GM12864 (cell line): ENCODE measurements around the gene SARNP.
A peak's percentile ranks its signal among the peaks of the same experiment; 100 is the strongest.

Source experiments
- DNase-seq: peaks from one replicate; pipeline ENCODE4 v3.0.0-alpha.2; 2011; ENCODE audit warnings: low read depth
- H3K4me3 ChIP-seq: 2 replicates; pipeline ENCODE4 v1.5.1; 2011; ENCODE audit warnings: mild to moderate bottlenecking, low read depth, low read length, control low read depth
- TF ChIP-seq, protein P1 (sequence below): IDR thresholded peaks from 2 replicates; pipeline ENCODE4 v1.5.1; 2011; ENCODE audit warnings: low read depth, mild to moderate bottlenecking, moderate library complexity, low read length, control low read depth, inconsistent platforms; ENCODE audit errors: missing control alignments

The SARNP gene

DNA sequence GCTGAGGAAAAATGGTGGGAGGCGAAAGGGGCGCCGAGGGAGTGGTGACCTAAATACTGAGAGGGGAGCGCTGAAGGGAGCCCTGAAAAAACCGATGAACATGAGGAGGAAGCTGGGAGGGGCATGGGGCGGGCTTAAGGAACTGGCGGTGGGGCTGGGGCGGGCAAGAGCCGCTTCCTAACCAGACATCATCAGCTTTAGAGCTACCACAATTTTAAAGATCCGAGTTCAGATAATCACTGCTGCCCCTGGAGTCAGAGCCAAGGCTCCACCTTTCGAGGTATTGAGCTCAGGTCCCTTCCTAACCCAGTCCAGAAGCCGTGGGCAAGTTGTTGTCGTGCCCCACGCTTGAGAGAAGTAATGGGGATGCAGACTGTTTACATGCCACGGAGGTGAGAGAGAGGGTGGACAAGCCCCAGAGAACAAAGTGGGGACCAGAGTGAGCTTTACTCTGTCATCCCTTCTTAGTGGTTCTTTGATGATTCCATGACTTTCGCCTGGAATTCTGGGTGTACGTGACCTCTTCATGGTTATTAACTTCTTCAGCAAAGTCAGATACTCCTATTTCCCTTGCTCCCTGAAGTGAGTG lies 710 bp upstream of the SARNP start:
- no peak for DNase-seq
- H3K4me3 ChIP-seq: peak overlapping the region; percentile 57
- TF ChIP-seq, protein P1, sequence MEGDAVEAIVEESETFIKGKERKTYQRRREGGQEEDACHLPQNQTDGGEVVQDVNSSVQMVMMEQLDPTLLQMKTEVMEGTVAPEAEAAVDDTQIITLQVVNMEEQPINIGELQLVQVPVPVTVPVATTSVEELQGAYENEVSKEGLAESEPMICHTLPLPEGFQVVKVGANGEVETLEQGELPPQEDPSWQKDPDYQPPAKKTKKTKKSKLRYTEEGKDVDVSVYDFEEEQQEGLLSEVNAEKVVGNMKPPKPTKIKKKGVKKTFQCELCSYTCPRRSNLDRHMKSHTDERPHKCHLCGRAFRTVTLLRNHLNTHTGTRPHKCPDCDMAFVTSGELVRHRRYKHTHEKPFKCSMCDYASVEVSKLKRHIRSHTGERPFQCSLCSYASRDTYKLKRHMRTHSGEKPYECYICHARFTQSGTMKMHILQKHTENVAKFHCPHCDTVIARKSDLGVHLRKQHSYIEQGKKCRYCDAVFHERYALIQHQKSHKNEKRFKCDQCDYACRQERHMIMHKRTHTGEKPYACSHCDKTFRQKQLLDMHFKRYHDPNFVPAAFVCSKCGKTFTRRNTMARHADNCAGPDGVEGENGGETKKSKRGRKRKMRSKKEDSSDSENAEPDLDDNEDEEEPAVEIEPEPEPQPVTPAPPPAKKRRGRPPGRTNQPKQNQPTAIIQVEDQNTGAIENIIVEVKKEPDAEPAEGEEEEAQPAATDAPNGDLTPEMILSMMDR: no peak

DNA sequence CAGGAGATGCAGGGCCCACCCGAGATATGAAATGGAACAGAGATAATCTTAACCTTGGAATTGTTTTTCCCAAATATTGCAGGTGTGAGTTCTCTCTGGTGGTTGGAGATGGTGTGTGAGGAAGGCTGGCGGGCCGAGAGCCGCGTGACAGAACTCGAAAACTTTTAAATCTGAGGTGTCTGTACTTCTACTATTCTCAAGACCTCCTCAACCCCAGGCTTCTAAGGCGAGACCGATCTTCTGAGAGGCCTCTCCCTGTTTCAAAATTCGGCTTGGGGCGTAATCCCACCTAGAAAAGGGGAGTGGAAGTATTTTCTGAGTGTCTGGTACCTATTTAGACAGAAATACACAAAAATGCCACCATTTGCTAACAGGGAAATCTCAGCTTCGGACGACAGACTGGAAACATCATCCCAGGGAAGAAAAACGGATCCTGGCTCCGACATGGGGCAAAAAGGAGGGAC lies 611 bp downstream of the SARNP start:
- no peak for DNase-seq

DNA sequence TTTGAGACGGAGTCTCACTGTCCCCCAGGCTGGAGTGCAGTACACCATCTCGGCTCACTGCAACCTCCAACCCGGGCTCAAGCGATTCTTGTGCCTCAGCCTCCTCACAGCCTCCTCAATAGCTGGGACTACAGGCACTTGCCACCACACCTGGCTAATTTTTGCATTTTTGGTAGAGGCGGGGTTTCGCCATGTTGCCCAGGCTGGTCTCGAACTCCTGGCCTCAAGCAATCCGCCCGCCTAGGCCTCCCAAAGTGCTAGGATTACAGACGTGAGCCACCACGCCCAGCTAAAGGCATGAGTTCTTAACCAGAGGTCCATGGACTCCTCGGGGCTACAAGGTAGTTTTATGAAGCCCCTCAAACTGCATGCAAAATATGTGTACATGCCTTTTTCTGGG lies 2.1 kb downstream of the SARNP start:
- H3K4me3 ChIP-seq: no peak overlapping the region
- TF ChIP-seq, protein P1: no peak
- DNase-seq: no peak

More for the DNA sequence above, 611 bp downstream of the SARNP start:
- TF ChIP-seq, protein P1: no peak
- H3K4me3 ChIP-seq: peak overlapping the region; percentile 73

DNA sequence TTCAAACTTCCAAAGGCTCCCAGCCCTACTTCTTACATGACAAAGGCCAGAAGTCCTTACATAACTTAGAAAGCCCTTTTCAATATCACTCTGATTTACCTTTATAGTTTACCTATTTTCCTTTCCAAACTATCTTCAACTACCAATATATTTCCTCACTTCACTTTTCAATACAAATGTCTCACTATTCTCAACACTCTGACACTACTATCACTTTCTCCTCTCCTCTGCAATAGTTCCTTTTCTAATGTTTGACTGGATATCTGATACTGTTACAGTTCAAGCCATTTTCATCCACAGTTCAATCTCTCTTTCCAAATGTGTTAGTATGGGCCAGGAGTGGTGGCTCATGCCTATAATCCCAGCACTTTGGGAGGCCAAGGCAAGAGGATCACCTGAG lies 3.3 kb downstream of the SARNP start:
- TF ChIP-seq, protein P1: no peak
- no peak for DNase-seq

DNA sequence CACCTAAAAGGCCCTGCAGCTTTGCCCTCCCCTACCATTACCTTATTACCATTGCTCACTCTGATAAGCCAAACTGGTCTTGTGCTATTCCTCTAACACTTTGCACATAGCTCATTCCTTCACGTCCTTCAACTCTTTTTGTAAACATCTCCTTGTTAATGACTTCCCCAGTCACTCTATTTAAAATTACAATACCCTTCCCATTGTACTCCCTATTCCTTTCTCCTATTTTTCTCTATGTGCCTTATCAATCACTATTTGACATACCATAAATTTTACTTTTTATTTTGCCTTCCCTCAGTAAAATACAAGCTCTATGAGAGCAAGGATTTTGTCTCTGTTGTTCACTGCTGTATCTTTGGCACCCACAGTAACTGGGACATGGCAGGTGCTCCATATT lies 5.4 kb downstream of the SARNP start:
- H3K4me3 ChIP-seq: no peak overlapping the region
- TF ChIP-seq, protein P1: no peak
- DNase-seq: no peak

More for the DNA sequence above, 3.3 kb downstream of the SARNP start:
- H3K4me3 ChIP-seq: no peak overlapping the region

DNA sequence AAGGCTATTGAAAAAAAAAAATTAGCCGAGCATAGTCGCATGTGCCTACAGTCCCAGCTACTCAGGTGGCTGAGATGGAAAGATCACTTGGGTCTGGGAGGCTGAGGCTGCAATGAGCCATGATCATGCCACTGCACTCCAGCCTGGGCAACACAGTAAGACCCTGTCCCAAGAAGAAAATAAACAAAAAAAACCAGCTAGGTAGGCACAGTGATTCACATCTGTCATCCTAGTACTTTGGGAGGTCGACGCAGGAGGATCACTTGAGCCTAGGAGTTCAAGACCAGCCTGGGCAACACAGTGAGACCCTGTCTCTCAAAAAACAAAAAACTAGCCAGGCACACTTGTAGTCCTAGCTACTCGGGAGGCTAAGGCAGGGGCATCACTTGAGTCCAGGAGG lies 8.2 kb downstream of the SARNP start:
- no peak for DNase-seq
- TF ChIP-seq, protein P1: no peak
- H3K4me3 ChIP-seq: no peak overlapping the region

DNA sequence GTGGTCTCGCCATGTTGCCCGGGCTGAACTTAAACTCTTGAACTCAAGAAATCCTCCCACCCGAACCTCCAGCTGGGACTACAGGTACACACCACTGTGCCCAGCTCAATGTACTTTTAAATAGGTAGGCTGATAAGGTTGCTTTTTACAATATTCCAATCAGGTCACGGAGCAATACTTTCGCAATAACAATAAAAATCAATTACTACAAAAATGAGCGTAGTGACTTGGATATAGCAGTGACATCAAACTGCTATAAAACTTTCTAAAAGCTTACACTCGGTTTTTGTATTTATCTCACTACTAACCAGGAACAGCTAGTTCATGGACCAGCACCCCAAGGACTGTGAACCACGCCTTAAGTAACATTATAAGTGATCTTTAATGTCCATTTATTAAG lies 10.5 kb downstream of the SARNP start:
- no peak for DNase-seq
- TF ChIP-seq, protein P1: no peak
- no peak overlapping the region for H3K4me3 ChIP-seq
